Thyroid gland (tissue), 4 donors: ENCODE results near the gene PHF21A.

ENCODE experiments used
- CTCF ChIP-seq, 6 experiments: fragments of 200-600 bp in 3 of 6; fragments of 450-650 bp in 3 of 6; sonication (generic) in 3 of 6; IDR thresholded peaks; one replicate each; pipeline ENCODE4 v1.5.1; 2016 to 2019; ENCODE audit warnings: antibody characterized with exemption in 6 of 6, mild to moderate bottlenecking in 2 of 6, inconsistent platforms in 1 of 6, moderate library complexity in 1 of 6
- POLR2A ChIP-seq, 2 donors: fragments of 450-650 bp; IDR thresholded peaks; one replicate each; pipeline ENCODE4 v1.6.1; 2017; ENCODE audit warnings: antibody characterized with exemption in 2 of 2, mild to moderate bottlenecking in 2 of 2, moderate library complexity in 1 of 2

- TF ChIP-seq CTCF (IDR thresholded peaks at IDR 0.05) (no peak), POLR2A (IDR thresholded peaks at IDR 0.05) (no peak)
These were observed 219.6 kb downstream of the PHF21A start for GRCh38 chr11:45901626-45902025.
